HCT116 (cell line): Measurements from ENCODE around the gene BCAP31. TPM values are rescaled to one million over a fixed set of nuclear protein-coding genes. Genes with fewer than 3 reads are reported as not detected.

Experiments used
- ATAC-seq: fragments of 200-7000 bp; cut with Tn5 transposase; 2 replicates; pipeline ENCODE4 v1.9.1; 2020; ENCODE audit warnings: mild to moderate bottlenecking, moderate library complexity
- BruUV-seq: library from RNA; stranded (reverse); fragments of 400-500 nt; replicated peaks from 2 replicates; lab custom pipeline; 2021; lab: Mats Ljungman, UMichigan
- CTCF ChIA-PET: fragments of 300-600 bp; sonication (Branson Sonifier 250); formaldehyde crosslinking; loops from one replicate; lab custom pipeline; 2021; ENCODE audit warnings: antibody characterized with exemption; lab: Charles Lee
- POLR2A ChIA-PET: fragments of 300-600, 350-600 bp; sonication (Branson Sonifier 250); formaldehyde crosslinking; loops from one replicate; lab custom pipeline; 2021; ENCODE audit warnings: antibody characterized with exemption; lab: Charles Lee
- RAD21 ChIA-PET, 2 experiments: fragments of 300-600 bp; sonication (Branson Sonifier 250); formaldehyde crosslinking; loops; one replicate each; lab custom pipeline; 2023; ENCODE audit warnings: low total read pairs in 2 of 2; ENCODE audit not compliant: uncharacterized antibody in 2 of 2, unreplicated experiment in 2 of 2, low non-redundant PET in 1 of 2; lab: Charles Lee
- DNase-seq: peaks from one replicate; pipeline ENCODE4 v3.0.0-alpha.2; 2010; ENCODE audit warnings: low read depth, low spot score
- H2AFZ ChIP-seq: fragments of 200-600 bp; shearing (Covaris generic), sonication (generic); 2 replicates; pipeline ENCODE4 v1.6.1; 2017; ENCODE audit warnings: low read depth, mixed run types, mixed read lengths, antibody characterized with exemption, low read length; ENCODE audit not compliant: poor library complexity, severe bottlenecking
- H3K27ac ChIP-seq: 2 replicates; pipeline ENCODE4 v1.5.1; 2012; ENCODE audit warnings: low read depth, low read length
- H3K27me3 ChIP-seq: fragments of 200-600 bp; sonication (generic); 2 replicates; pipeline ENCODE4 v1.6.1; 2016; ENCODE audit warnings: mixed run types, low read length, mixed read lengths; ENCODE audit not compliant: insufficient read depth
- H3K36me3 ChIP-seq, 2 experiments: fragments of 200-500 bp in 1 of 2; fragments of 200-600 bp in 1 of 2; sonication (Bioruptor generic) in 1 of 2; sonication (generic) in 1 of 2; 2 replicates each; pipeline versions ENCODE4 v1.5.1 to v1.6.1; 2014 to 2016; ENCODE audit warnings: low read length in 2 of 2, inconsistent platforms in 1 of 2, mixed read lengths in 1 of 2, mixed run types in 1 of 2; ENCODE audit not compliant: insufficient read depth in 2 of 2, control insufficient read depth in 1 of 2
- H3K4me1 ChIP-seq, 2 experiments: fragments of 200-600 bp in 1 of 2; sonication (generic) in 1 of 2; 2 replicates each; pipeline versions ENCODE4 v1.5.1 to v1.6.1; 2012 to 2017; ENCODE audit warnings: low read length in 2 of 2, inconsistent platforms in 1 of 2, mild to moderate bottlenecking in 1 of 2, mixed read lengths in 1 of 2, mixed run types in 1 of 2, moderate library complexity in 1 of 2; ENCODE audit not compliant: insufficient read depth in 2 of 2, control insufficient read depth in 1 of 2
- H3K4me2 ChIP-seq: fragments of 200-600 bp; sonication (generic); 2 replicates; pipeline ENCODE4 v1.6.1; 2017; ENCODE audit warnings: mixed run types, low read length, mixed read lengths
- H3K4me3 ChIP-seq, 2 experiments: fragments of 200-600 bp in 1 of 2; sonication (generic) in 1 of 2; replicated peaks in 1 of 2; 2 replicates each; pipeline ENCODE4 v1.5.1; 2011 to 2016; ENCODE audit warnings: low read length in 2 of 2, control low read depth in 1 of 2, low read depth in 1 of 2, mild to moderate bottlenecking in 1 of 2, mixed read lengths in 1 of 2, mixed run types in 1 of 2
- H3K79me2 ChIP-seq: fragments of 200-600 bp; sonication (generic); 2 replicates; pipeline ENCODE4 v1.6.1; 2017; ENCODE audit warnings: mild to moderate bottlenecking, mixed run types, low read length, moderate library complexity, mixed read lengths; ENCODE audit not compliant: insufficient read depth
- H3K9ac ChIP-seq: fragments of 200-600 bp; sonication (generic); 2 replicates; pipeline ENCODE4 v1.6.1; 2016; ENCODE audit warnings: low read length, mixed read lengths
- H3K9me2 ChIP-seq: fragments of 200-600 bp; sonication (generic), shearing (Covaris generic); 2 replicates; pipeline ENCODE4 v1.6.1; 2017; ENCODE audit warnings: mixed run types, mild to moderate bottlenecking, moderate library complexity; ENCODE audit not compliant: insufficient read depth
- H3K9me3 ChIP-seq, 2 experiments: fragments of 200-500 bp in 1 of 2; fragments of 200-600 bp in 1 of 2; sonication (Bioruptor generic) in 1 of 2; sonication (generic) in 1 of 2; 2 replicates each; pipeline ENCODE4 v1.6.1; 2014 to 2017; ENCODE audit warnings: low read length in 2 of 2, mixed read lengths in 2 of 2, inconsistent platforms in 1 of 2, low read depth in 1 of 2, mild to moderate bottlenecking in 1 of 2, mixed run types in 1 of 2, moderate library complexity in 1 of 2; ENCODE audit not compliant: control insufficient read depth in 1 of 2, insufficient read depth in 1 of 2
- H4K20me1 ChIP-seq: fragments of 200-600 bp; sonication (generic), shearing (Covaris generic); 2 replicates; pipeline ENCODE4 v1.6.1; 2017; ENCODE audit warnings: mixed run types, mild to moderate bottlenecking, moderate library complexity; ENCODE audit not compliant: insufficient read depth
- CTCF ChIP-seq, 3 experiments: fragments of 200-600 bp in 1 of 3; sonication (generic) in 1 of 3; IDR thresholded peaks in 2 of 3; conservative IDR thresholded peaks in 1 of 3; 2 replicates each; pipeline ENCODE4 v1.5.1; 2012 to 2017; ENCODE audit warnings: low read depth in 2 of 3, low read length in 2 of 3, antibody characterized with exemption in 1 of 3, borderline replicate concordance in 1 of 3, control low read depth in 1 of 3, mild to moderate bottlenecking in 1 of 3, mixed read lengths in 1 of 3, mixed run types in 1 of 3, moderate library complexity in 1 of 3; ENCODE audit not compliant: insufficient read depth in 1 of 3
- EZH2phosphoT487 ChIP-seq: fragments of 200-600 bp; IDR thresholded peaks from 2 replicates; pipeline ENCODE4 v1.6.1; 2018; ENCODE audit warnings: antibody characterized with exemption, borderline replicate concordance
- POLR2A ChIP-seq: IDR thresholded peaks from 2 replicates; pipeline ENCODE4 v1.7.0; 2011; ENCODE audit warnings: borderline replicate concordance; ENCODE audit not compliant: insufficient read depth, insufficient read length; ENCODE audit errors: extremely low read depth
- SRF ChIP-seq: IDR thresholded peaks from 2 replicates; pipeline ENCODE4 v1.6.1; 2012; ENCODE audit warnings: low read depth
- TCF7L2 ChIP-seq: IDR thresholded peaks from 2 replicates; pipeline ENCODE4 v1.7.0; 2011; ENCODE audit warnings: borderline replicate concordance, inconsistent platforms; ENCODE audit not compliant: insufficient read depth, insufficient read length; ENCODE audit errors: extremely low read depth
- YY1 ChIP-seq: IDR thresholded peaks from 2 replicates; pipeline ENCODE4 v1.6.1; 2011; ENCODE audit warnings: low read length, low read depth, moderate library complexity, mild to moderate bottlenecking; ENCODE audit not compliant: insufficient replicate concordance; ENCODE audit errors: extremely low read depth
- ZNF274 ChIP-seq: fragments of 200-500 bp; sonication (Bioruptor generic); IDR thresholded peaks from 2 replicates; pipeline ENCODE4 v1.6.1; 2014; ENCODE audit warnings: mild to moderate bottlenecking, low read depth, low read length, inconsistent platforms
- intact Hi-C: fragments of 100-400 bp; cut with micrococcal nuclease; formaldehyde crosslinking; loops from 2 replicates; pipeline ENCODE4 v1.10.0; 2022
- total RNA-seq: library from RNA; stranded (reverse); gene quantifications from one replicate; pipeline ENCODE4 v1.2.1, GENCODE V29; 2021; ENCODE audit not compliant: unreplicated experiment

The BCAP31 gene
- total RNA-seq, 1 experiment from 2014 or later = 185 TPM

GRCh38 chrX:153733651-153734240, 9.6 kb upstream of the BCAP31 start:
- no peaks in the 10 kb centered on the region for H3K9me3 ChIP-seq
- POLR2A ChIA-PET = no interaction called here
- no peaks in the 10 kb centered on the region for H3K79me2 ChIP-seq
- DNase-seq (no peak), ATAC-seq (no peak)
- no peak overlapping the region for H3K9ac ChIP-seq
- no TSS peak for BruUV-seq
- no peaks in the 10 kb centered on the region for H3K27me3 ChIP-seq
- H3K4me2 ChIP-seq = no peak overlapping the region
- no peak overlapping the region for H2AFZ ChIP-seq
- H4K20me1 ChIP-seq = no peaks in the 10 kb centered on the region
- no peak overlapping the region for H3K27ac ChIP-seq
- H3K4me1 ChIP-seq = peaks cover 0 to 9% of the 10 kb centered on the region in 2 experiments; a peak in 1 of 4 replicates
- no peaks in the 10 kb centered on the region for H3K36me3 ChIP-seq
- intact Hi-C loops = no loop called here
- RAD21 ChIA-PET = no interaction called here
- TF ChIP-seq YY1 (no peak), ZNF274 (no peak), CTCF (IDR thresholded peaks at IDR 0.05 in 2 of 3, conservative IDR thresholded peaks at IDR 0.05 in 1 of 3; ENCODE audit: borderline replicate concordance in 1 of 3, insufficient read depth in 1 of 3, low read depth in 2 of 3, low read length in 2 of 3) (no peak), SRF (no peak), TCF7L2 (no peak)
- CTCF ChIA-PET = no interaction called here
- H3K9me2 ChIP-seq = no peaks in the 10 kb centered on the region
- H3K4me3 ChIP-seq = no peak overlapping the region

GRCh38 chrX:153732401-153732800, 8.2 kb upstream of the BCAP31 start:
- Histone ChIP-seq H3K79me2 (no peaks in the 10 kb centered on the region), H3K9me2 (no peaks in the 10 kb centered on the region), H3K27me3 (no peaks in the 10 kb centered on the region), H3K9ac (no peak overlapping the region), H3K4me3 (no peak overlapping the region), H3K27ac (no peak overlapping the region), H3K4me1 (peaks cover 8 to 16% of the 10 kb centered on the region in 2 experiments), H3K9me3 (no peaks in the 10 kb centered on the region), H3K36me3 (no peaks in the 10 kb centered on the region), H4K20me1 (no peaks in the 10 kb centered on the region), H2AFZ (no peak overlapping the region), H3K4me2 (peak overlapping the region; percentile 27; the same call in 1 of the 2 replicates)
- TF ChIP-seq POLR2A = no peak
- no peak for TF ChIP-seq CTCF (IDR thresholded peaks at IDR 0.05 in 2 of 3, conservative IDR thresholded peaks at IDR 0.05 in 1 of 3; ENCODE audit: borderline replicate concordance in 1 of 3, insufficient read depth in 1 of 3, low read depth in 2 of 3, low read length in 2 of 3)
- TF ChIP-seq EZH2phosphoT487 = no peak
- no peak for TF ChIP-seq SRF
- no peak for TF ChIP-seq TCF7L2
- RAD21 ChIA-PET = no interaction called here
- intact Hi-C loops = no loop called here
- CTCF ChIA-PET = no interaction called here
- POLR2A ChIA-PET = no interaction called here
- ATAC-seq (no peak), DNase-seq (no peak)
- no TSS peak for BruUV-seq
